ENCODE results near the gene CPEB4.

CPEB4 gene

GRCh38 chr5:173858670-173859407 lies 29.3 kb upstream of the CPEB4 start:
- no peak for DNase-seq (ENCODE audit: low spot score)
- FAIRE-seq: no peak

- FAIRE-seq: no peak
- DNase-seq (ENCODE audit: low spot score): no peak
Observed at GRCh38 chr5:173859408-173860159, 28.6 kb upstream of the CPEB4 start.

- DNase-seq (ENCODE audit: low spot score) (no peak), FAIRE-seq (no peak)
Observed at GRCh38 chr5:173862047-173862477, 26.1 kb upstream of the CPEB4 start.

- DNase-seq (ENCODE audit: low spot score) (no peak), FAIRE-seq (no peak)
Observed at GRCh38 chr5:173863359-173863758, 24.8 kb upstream of the CPEB4 start.

- DNase-seq (ENCODE audit: low spot score): no peak
- no peak for FAIRE-seq
Observed at GRCh38 chr5:173864126-173865050, 23.8 kb upstream of the CPEB4 start.

GRCh38 chr5:173866243-173866857 lies 21.8 kb upstream of the CPEB4 start:
- DNase-seq (ENCODE audit: low spot score): no peak
- no peak for FAIRE-seq

GRCh38 chr5:173866858-173867679 lies 21.1 kb upstream of the CPEB4 start:
- no peak for FAIRE-seq
- DNase-seq (ENCODE audit: low spot score): no peak

GRCh38 chr5:173868096-173868880 lies 19.9 kb upstream of the CPEB4 start:
- peak; percentile 36 for DNase-seq (ENCODE audit: low spot score)
- FAIRE-seq: no peak

GRCh38 chr5:173869316-173869715 lies 18.8 kb upstream of the CPEB4 start:
- DNase-seq (ENCODE audit: low spot score): no peak
- no peak for FAIRE-seq

GRCh38 chr5:173872957-173873305 lies 15.2 kb upstream of the CPEB4 start:
- DNase-seq (ENCODE audit: low spot score) (no peak), FAIRE-seq (no peak)

GRCh38 chr5:173873306-173873922 lies 14.7 kb upstream of the CPEB4 start:
- FAIRE-seq (no peak), DNase-seq (ENCODE audit: low spot score) (no peak)

GRCh38 chr5:173875189-173875588 lies 13.0 kb upstream of the CPEB4 start:
- DNase-seq (ENCODE audit: low spot score): no peak
- FAIRE-seq: no peak

- DNase-seq (ENCODE audit: low spot score) (no peak), FAIRE-seq (no peak)
Observed at GRCh38 chr5:173878224-173878967, 9.8 kb upstream of the CPEB4 start.

GRCh38 chr5:173880306-173880985 lies 7.7 kb upstream of the CPEB4 start:
- DNase-seq (ENCODE audit: low spot score) (peak; percentile 44), FAIRE-seq (no peak)

GRCh38 chr5:173881811-173882575 lies 6.2 kb upstream of the CPEB4 start:
- DNase-seq (ENCODE audit: low spot score) (peak; percentile 32), FAIRE-seq (no peak)

GRCh38 chr5:173882632-173883031 lies 5.5 kb upstream of the CPEB4 start:
- peak; percentile 41 for FAIRE-seq
- DNase-seq (ENCODE audit: low spot score): peak; percentile 77

- DNase-seq (ENCODE audit: low spot score): peak; percentile 8
- FAIRE-seq: no peak
Observed at GRCh38 chr5:173883347-173883924, 4.7 kb upstream of the CPEB4 start.
